CD14-positive monocyte (primary cell): ENCODE data around the gene RAB22A. TPM values are rescaled to one million over a fixed set of nuclear protein-coding genes. Genes with fewer than 3 reads are reported as not detected.

Source experiments
- DNase-seq, 3 donors: peaks; one replicate each; pipeline ENCODE4 v3.0.0-alpha.2; 2011 to 2022
- H2AFZ ChIP-seq: 2 replicates; pipeline ENCODE4 v1.6.0; 2012; ENCODE audit warnings: mild to moderate bottlenecking, low read depth, low read length, inconsistent platforms; ENCODE audit not compliant: insufficient read depth, poor library complexity, severe bottlenecking
- H3K27ac ChIP-seq, 2 donors: 1 replicate in 1 of 2; 2 replicates in 1 of 2; pipeline ENCODE4 v1.5.1; 2012 to 2013; ENCODE audit warnings: low read length in 2 of 2, control low read depth in 1 of 2, inconsistent platforms in 1 of 2, low read depth in 1 of 2, mild to moderate bottlenecking in 1 of 2
- H3K27me3 ChIP-seq, 2 donors: one replicate each; pipeline versions ENCODE4 v1.6.0 to v1.6.1; 2011 to 2013; ENCODE audit warnings: low read length in 2 of 2; ENCODE audit not compliant: control insufficient read depth in 2 of 2, insufficient read depth in 2 of 2
- H3K36me3 ChIP-seq, 2 donors: replicated peaks in 1 of 2; 1 replicate in 1 of 2; 2 replicates in 1 of 2; pipeline versions ENCODE4 v1.5.1 to v1.6.1; 2012 to 2013; ENCODE audit warnings: low read length in 2 of 2, control low read depth in 1 of 2, inconsistent platforms in 1 of 2, mild to moderate bottlenecking in 1 of 2; ENCODE audit not compliant: insufficient read depth in 2 of 2, control insufficient read depth in 1 of 2
- H3K4me1 ChIP-seq, 2 donors: 1 replicate in 1 of 2; 2 replicates in 1 of 2; pipeline versions ENCODE4 v1.5.1 to v1.6.1; 2012 to 2013; ENCODE audit warnings: low read length in 2 of 2, control low read depth in 1 of 2, inconsistent platforms in 1 of 2, mild to moderate bottlenecking in 1 of 2, moderate library complexity in 1 of 2; ENCODE audit not compliant: insufficient read depth in 2 of 2, control insufficient read depth in 1 of 2
- H3K4me2 ChIP-seq: replicated peaks from 2 replicates; pipeline ENCODE3; 2012; ENCODE audit warnings: low read length, moderate library complexity, mild to moderate bottlenecking; ENCODE audit not compliant: poor library complexity, severe bottlenecking; ENCODE audit errors: extremely low read depth
- H3K4me3 ChIP-seq, 3 experiments: fragments of 200-600 bp in 1 of 3; sonication (generic) in 1 of 3; replicated peaks in 1 of 3; 1 replicate in 2 of 3; 2 replicates in 1 of 3; pipeline ENCODE4 v1.5.1; 2011 to 2013; ENCODE audit warnings: low read length in 3 of 3, mild to moderate bottlenecking in 3 of 3, control low read depth in 2 of 3, low read depth in 2 of 3, inconsistent platforms in 1 of 3, moderate library complexity in 1 of 3
- H3K79me2 ChIP-seq: 2 replicates; pipeline ENCODE4 v1.6.0; 2012; ENCODE audit warnings: mild to moderate bottlenecking, control low read depth, inconsistent platforms, low read length, moderate library complexity; ENCODE audit not compliant: insufficient read depth
- H3K9ac ChIP-seq: 2 replicates; pipeline ENCODE4 v1.6.0; 2017; ENCODE audit warnings: low read length, mild to moderate bottlenecking; ENCODE audit not compliant: insufficient read depth, poor library complexity, severe bottlenecking
- H3K9me3 ChIP-seq, 2 donors: replicated peaks in 1 of 2; 1 replicate in 1 of 2; 2 replicates in 1 of 2; pipeline versions ENCODE4 v1.5.1 to v1.6.1; 2012 to 2013; ENCODE audit warnings: low read length in 2 of 2, control low read depth in 1 of 2; ENCODE audit not compliant: control insufficient read depth in 1 of 2, insufficient read depth in 1 of 2
- H4K20me1 ChIP-seq: 2 replicates; pipeline ENCODE4 v1.6.0; 2012; ENCODE audit warnings: mild to moderate bottlenecking, low read length, control low read depth, moderate library complexity; ENCODE audit not compliant: insufficient read depth
- H3K27ac Mint-ChIP-seq, 7 donors: one replicate each; pipeline ENCODE4 v1.8.0; 2020; ENCODE audit warnings: mild to moderate bottlenecking in 7 of 7, mixed read lengths in 7 of 7, moderate library complexity in 6 of 7, inconsistent platforms in 2 of 7
- H3K27me3 Mint-ChIP-seq, 3 donors: one replicate each; pipeline ENCODE4 v1.8.0; 2021 to 2022; ENCODE audit warnings: low read depth in 3 of 3, mild to moderate bottlenecking in 3 of 3, mixed read lengths in 3 of 3, moderate library complexity in 3 of 3, inconsistent platforms in 1 of 3
- H3K36me3 Mint-ChIP-seq, 2 donors: one replicate each; pipeline ENCODE4 v1.8.0; 2020; ENCODE audit warnings: mixed read lengths in 2 of 2, inconsistent platforms in 1 of 2, mild to moderate bottlenecking in 1 of 2
- H3K4me1 Mint-ChIP-seq: one replicate; pipeline ENCODE4 v1.8.0; 2020; ENCODE audit warnings: mild to moderate bottlenecking, mixed read lengths
- H3K4me3 Mint-ChIP-seq, 2 donors: one replicate each; pipeline ENCODE4 v1.8.0; 2020; ENCODE audit warnings: mild to moderate bottlenecking in 2 of 2, mixed read lengths in 2 of 2, moderate library complexity in 1 of 2
- H3K9me3 Mint-ChIP-seq, 7 donors: one replicate each; pipeline ENCODE4 v1.8.0; 2020 to 2022; ENCODE audit warnings: mixed read lengths in 7 of 7, mild to moderate bottlenecking in 6 of 7, moderate library complexity in 6 of 7, inconsistent platforms in 2 of 7
- CTCF ChIP-seq: fragments of 200-600 bp; IDR thresholded peaks from one replicate; pipeline ENCODE4 v1.8.0; 2022; ENCODE audit warnings: antibody characterized with exemption, mild to moderate bottlenecking
- WGBS: methylation state at CpG from one replicate; pipeline ENCODE4 v1.1.5; 2013; ENCODE audit warnings: missing lambda C conversion rate; ENCODE audit not compliant: insufficient coverage; 5-methylcytosine and 5-hydroxymethylcytosine counted together
- intact Hi-C, 2 donors: fragments of 100-400 bp; cut with micrococcal nuclease; formaldehyde crosslinking; loops; one replicate each; pipeline versions ENCODE4 v1.15.0 to v1.15.1; 2023
- polyA plus RNA-seq, 3 donors: library from polyadenylated mRNA; depleted of rRNA in 1 of 3; unstranded in 2 of 3; stranded (reverse) in 1 of 3; fragments of 300-500 nt in 2 of 3; fragments of >200 nt in 1 of 3; fragmentation: Illumina TruSeq in 2 of 3; gene quantifications; 1 replicate in 2 of 3; 2 replicates in 1 of 3; pipeline ENCODE4 v1.2.3, GENCODE V29; 2012 to 2021

The RAB22A gene
- polyA plus RNA-seq, 3 donors: 5.8 to 10.6 (median 9.8) TPM

- H3K9me3 ChIP-seq: no peaks in the 10 kb centered on the region
- H3K4me3 ChIP-seq: no peak overlapping the region
- H3K27me3 ChIP-seq: no peaks in the 10 kb centered on the region
- H3K4me2 ChIP-seq: no peak overlapping the region
- no peak overlapping the region for H3K27ac ChIP-seq
- DNase-seq: no peak
- no peaks in the 10 kb centered on the region for H3K4me1 ChIP-seq
- peaks cover 4 to 5% of the 10 kb centered on the region in 2 donors for H3K36me3 ChIP-seq
- H3K4me3 Mint-ChIP-seq: no peak overlapping the region
- H3K36me3 Mint-ChIP-seq: peaks cover 11 to 24% of the 10 kb centered on the region in 2 donors
- no peak for TF ChIP-seq CTCF
- H3K27me3 Mint-ChIP-seq: peaks cover 0 to 3% (median 2%) of the 10 kb centered on the region in 3 donors
- no peaks in the 10 kb centered on the region for H3K4me1 Mint-ChIP-seq
- no peak overlapping the region for H3K9ac ChIP-seq
- H4K20me1 ChIP-seq: peaks cover 97% of the 10 kb centered on the region
- H3K9me3 Mint-ChIP-seq: no peaks in the 10 kb centered on the region
- intact Hi-C loops: no loop called here
- 95% methylated on average over 5 of the region's 7 CpGs for WGBS
- no peak overlapping the region for H3K27ac Mint-ChIP-seq
- H3K79me2 ChIP-seq: peaks cover 16% of the 10 kb centered on the region
- H2AFZ ChIP-seq: no peak overlapping the region
Measured at GRCh38 chr20:58296051-58296837, 13.3 kb upstream of the RAB22A start.

GRCh38 chr20:58297394-58297793 lies 12.1 kb upstream of the RAB22A start:
- no peaks in the 10 kb centered on the region for H3K4me1 ChIP-seq
- peaks cover 20 to 30% of the 10 kb centered on the region in 2 donors for H3K36me3 Mint-ChIP-seq
- H3K4me3 Mint-ChIP-seq: no peak overlapping the region
- H3K27me3 Mint-ChIP-seq: peaks cover under 1 to 4% (median 3%) of the 10 kb centered on the region in 3 donors
- H3K36me3 ChIP-seq: peaks cover 7 to 13% of the 10 kb centered on the region in 2 donors
- no peak overlapping the region for H3K9ac ChIP-seq
- peaks cover 1% of the 10 kb centered on the region for H3K4me1 Mint-ChIP-seq
- WGBS: no CpG with 5 or more reads among the region's 2 CpGs
- H3K9me3 Mint-ChIP-seq: no peaks in the 10 kb centered on the region
- H3K9me3 ChIP-seq: no peaks in the 10 kb centered on the region
- TF ChIP-seq CTCF: no peak
- peaks cover 15% of the 10 kb centered on the region for H3K79me2 ChIP-seq
- H4K20me1 ChIP-seq: peaks cover 97% of the 10 kb centered on the region
- intact Hi-C loops: no loop called here
- no peak for DNase-seq
- H3K4me2 ChIP-seq: no peak overlapping the region
- H3K4me3 ChIP-seq: no peak overlapping the region
- no peak overlapping the region for H2AFZ ChIP-seq
- peak overlapping the region in 1 of 7 donors; percentile 55 for H3K27ac Mint-ChIP-seq
- H3K27me3 ChIP-seq: no peaks in the 10 kb centered on the region
- no peak overlapping the region for H3K27ac ChIP-seq
